IMR-90 (cell line): ENCODE data around the gene SNCA. TPM values are rescaled to one million over a fixed set of nuclear protein-coding genes. Genes with fewer than 3 reads are reported as not detected.

Experiments
- ATAC-seq: fragments of 200-7000 bp; cut with Tn5 transposase; 2 replicates; pipeline ENCODE4 v1.9.1; 2020; ENCODE audit warnings: low read depth, mild to moderate bottlenecking, moderate library complexity
- BruUV-seq: library from RNA; stranded (reverse); fragments of 400-500 nt; replicated peaks from 2 replicates; lab custom pipeline; 2021; lab: Mats Ljungman, UMichigan
- CTCF ChIA-PET: fragments of 300-600 bp; formaldehyde crosslinking; extraction: SDS; loops from one replicate; lab custom pipeline; 2021; ENCODE audit warnings: antibody characterized with exemption; lab: Yijun Ruan, JAX
- POLR2A ChIA-PET: fragments of 300-600 bp; sonication (Branson Sonifier 250); formaldehyde crosslinking; loops from one replicate; lab custom pipeline; 2022; ENCODE audit warnings: antibody characterized with exemption; ENCODE audit not compliant: unreplicated experiment; lab: Charles Lee
- DNase-seq: peaks from one replicate; pipeline ENCODE4 v3.0.0; 2013
- H2AFZ ChIP-seq: replicated peaks from 2 replicates; pipeline ENCODE3; 2013; ENCODE audit warnings: low read length, mild to moderate bottlenecking; ENCODE audit not compliant: poor library complexity
- H2AK5ac ChIP-seq: 2 replicates; pipeline ENCODE4 v1.6.1; 2013; ENCODE audit warnings: low read depth, low read length, inconsistent platforms
- H2AK9ac ChIP-seq: replicated peaks from 2 replicates; pipeline ENCODE3; 2013; ENCODE audit warnings: mild to moderate bottlenecking, low read depth, low read length, moderate library complexity; ENCODE audit not compliant: poor library complexity
- H2BK120ac ChIP-seq: 2 replicates; pipeline ENCODE4 v1.6.1; 2013; ENCODE audit warnings: low read depth, low read length, inconsistent platforms
- H2BK15ac ChIP-seq: 3 replicates; pipeline ENCODE4 v1.6.1; 2013; ENCODE audit warnings: low read depth, low read length, inconsistent platforms
- H2BK20ac ChIP-seq: 2 replicates; pipeline ENCODE4 v1.6.1; 2013; ENCODE audit warnings: low read depth, mild to moderate bottlenecking, inconsistent platforms, low read length, moderate library complexity
- H2BK5ac ChIP-seq: 2 replicates; pipeline ENCODE4 v1.6.1; 2013; ENCODE audit warnings: mild to moderate bottlenecking, low read depth, low read length, inconsistent platforms; ENCODE audit not compliant: poor library complexity, severe bottlenecking
- H3K14ac ChIP-seq: replicated peaks from 2 replicates; pipeline ENCODE4 v1.6.1; 2013; ENCODE audit warnings: low read depth, low read length, inconsistent platforms
- H3K18ac ChIP-seq: 2 replicates; pipeline ENCODE4 v1.6.1; 2013; ENCODE audit warnings: low read depth, low read length, control low read depth
- H3K23ac ChIP-seq: 2 replicates; pipeline ENCODE4 v1.6.1; 2013; ENCODE audit warnings: low read depth, low read length, inconsistent platforms
- H3K27ac ChIP-seq: 2 replicates; pipeline ENCODE4 v1.5.1; 2013; ENCODE audit warnings: mild to moderate bottlenecking, control low read depth, low read length; ENCODE audit not compliant: insufficient read depth
- H3K27me3 ChIP-seq: 2 replicates; pipeline ENCODE4 v1.6.1; 2013; ENCODE audit warnings: low read length; ENCODE audit not compliant: control insufficient read depth, insufficient read depth
- H3K36me3 ChIP-seq: 2 replicates; pipeline ENCODE4 v1.6.1; 2013; ENCODE audit warnings: low read length, mixed read lengths; ENCODE audit not compliant: control insufficient read depth, insufficient read depth
- H3K4ac ChIP-seq: 2 replicates; pipeline ENCODE4 v1.6.1; 2013; ENCODE audit warnings: low read depth, low read length, inconsistent platforms
- H3K4me1 ChIP-seq: 2 replicates; pipeline ENCODE4 v1.6.1; 2013; ENCODE audit warnings: low read length, mixed read lengths; ENCODE audit not compliant: control insufficient read depth, insufficient read depth
- H3K4me2 ChIP-seq: 2 replicates; pipeline ENCODE4 v1.6.1; 2013; ENCODE audit warnings: low read depth, mild to moderate bottlenecking, control low read depth, low read length, moderate library complexity
- H3K4me3 ChIP-seq: 2 replicates; pipeline ENCODE4 v1.5.1; 2013; ENCODE audit warnings: low read depth, mild to moderate bottlenecking, control low read depth, low read length, moderate library complexity; ENCODE audit not compliant: insufficient read depth
- H3K56ac ChIP-seq: 2 replicates; pipeline ENCODE4 v1.6.1; 2013; ENCODE audit warnings: low read length, inconsistent platforms; ENCODE audit not compliant: insufficient read depth; ENCODE audit errors: extremely low read depth
- H3K79me1 ChIP-seq, 2 experiments: 2 replicates each; pipeline ENCODE4 v1.6.1; 2013; ENCODE audit warnings: low read length in 2 of 2, inconsistent platforms in 1 of 2, low read depth in 1 of 2
- H3K9ac ChIP-seq: 2 replicates; pipeline ENCODE4 v1.6.1; 2013; ENCODE audit warnings: low read depth, low read length, control low read depth
- H3K9me1 ChIP-seq: 2 replicates; pipeline ENCODE4 v1.6.1; 2013; ENCODE audit warnings: low read length, inconsistent platforms; ENCODE audit not compliant: insufficient read depth
- H3K9me3 ChIP-seq: 2 replicates; pipeline ENCODE4 v1.6.1; 2013; ENCODE audit warnings: low read length; ENCODE audit not compliant: control insufficient read depth, insufficient read depth
- H4K20me1 ChIP-seq: 2 replicates; pipeline ENCODE4 v1.6.1; 2013; ENCODE audit warnings: low read length, inconsistent platforms; ENCODE audit not compliant: insufficient read depth
- H4K5ac ChIP-seq: 2 replicates; pipeline ENCODE4 v1.6.1; 2013; ENCODE audit warnings: mild to moderate bottlenecking, low read depth, low read length, control low read depth
- H4K8ac ChIP-seq, 2 experiments: 2 replicates each; pipeline ENCODE4 v1.6.1; 2013; ENCODE audit warnings: low read depth in 2 of 2, low read length in 2 of 2, control low read depth in 1 of 2, inconsistent platforms in 1 of 2
- H4K91ac ChIP-seq: 2 replicates; pipeline ENCODE4 v1.6.1; 2013; ENCODE audit warnings: low read depth, low read length, inconsistent platforms; ENCODE audit not compliant: insufficient read depth
- CEBPB ChIP-seq: IDR thresholded peaks from 2 replicates; pipeline ENCODE4 v1.6.1; 2012; ENCODE audit warnings: low read depth, low read length, improper control_type of control experiment
- FOS ChIP-seq: fragments of 150-350 bp; IDR thresholded peaks from 2 replicates; pipeline ENCODE4 v1.6.1; 2016; ENCODE audit warnings: low read depth, low read length
- MAZ ChIP-seq: IDR thresholded peaks from 2 replicates; pipeline ENCODE4 v1.6.1; 2012; ENCODE audit warnings: low read depth, mild to moderate bottlenecking, low read length, improper control_type of control experiment, moderate library complexity, borderline replicate concordance
- MXI1 ChIP-seq: IDR thresholded peaks from 2 replicates; pipeline ENCODE4 v1.6.1; 2012; ENCODE audit warnings: low read depth, mild to moderate bottlenecking, low read length, moderate library complexity, borderline replicate concordance
- RAD21 ChIP-seq: IDR thresholded peaks from 2 replicates; pipeline ENCODE4 v1.6.1; 2012; ENCODE audit warnings: low read length, improper control_type of control experiment
- RCOR1 ChIP-seq: IDR thresholded peaks from 2 replicates; pipeline ENCODE4 v1.6.1; 2012; ENCODE audit warnings: mild to moderate bottlenecking, low read length, improper control_type of control experiment; ENCODE audit not compliant: insufficient replicate concordance
- RFX5 ChIP-seq: IDR thresholded peaks from 2 replicates; pipeline ENCODE4 v1.8.0; 2012; ENCODE audit warnings: low read depth, mild to moderate bottlenecking, low read length, moderate library complexity
- WGBS, 2 experiments: methylation state at CpG; one replicate each; pipeline versions ENCODE4 v1.1.5 to v1.1.7; 2013; ENCODE audit warnings: missing lambda C conversion rate in 2 of 2; ENCODE audit not compliant: insufficient read length in 1 of 2; ENCODE audit errors: extremely low coverage in 2 of 2; 5-methylcytosine and 5-hydroxymethylcytosine counted together
- dilution Hi-C: fragments of 300-500 bp; cut with HindIII; formaldehyde crosslinking; loops from one replicate; pipeline ENCODE4 v1.14.3; 2018; ENCODE audit warnings: low sequenced_read_pairs; ENCODE audit not compliant: unreplicated experiment
- in situ Hi-C: fragments of 300-500 bp; cut with MboI; formaldehyde crosslinking; loops from 3 replicates; pipeline ENCODE4 v1.14.3; 2019; ENCODE audit warnings: low sequenced_read_pairs, inconsistent platforms, mixed read lengths
- intact Hi-C: fragments of 100-400 bp; cut with micrococcal nuclease; formaldehyde crosslinking; loops from 2 replicates; pipeline ENCODE4 v1.10.0; 2022
- polyA plus RNA-seq, 3 experiments: library from polyadenylated mRNA; depleted of rRNA; stranded (reverse); fragments of >200 nt; gene quantifications; 2 replicates each; pipeline ENCODE4 v1.2.3, GENCODE V29; 2012; ENCODE audit warnings: low replicate concordance in 1 of 3
- total RNA-seq: library from RNA; depleted of rRNA; stranded (reverse); fragments of >200 nt; gene quantifications from 2 replicates; pipeline ENCODE4 v1.2.3, GENCODE V29; 2012
- TF ChIP-seq, protein P1 (sequence below): fragments of 150-350 bp; IDR thresholded peaks from 2 replicates; pipeline ENCODE4 v1.6.1; 2017; ENCODE audit warnings: mild to moderate bottlenecking, antibody characterized with exemption, low read length, low read depth
- TF ChIP-seq, protein P2 (sequence below): conservative IDR thresholded peaks from 2 replicates; pipeline ENCODE4 v1.5.1; 2012; ENCODE audit warnings: mild to moderate bottlenecking, low read depth, low read length, improper control_type of control experiment

The SNCA gene
- total and polyA plus RNA-seq, 2 of the 4 experiments (the other 2 are of a cell fraction), result 0.36 to 0.46 TPM

DNA sequence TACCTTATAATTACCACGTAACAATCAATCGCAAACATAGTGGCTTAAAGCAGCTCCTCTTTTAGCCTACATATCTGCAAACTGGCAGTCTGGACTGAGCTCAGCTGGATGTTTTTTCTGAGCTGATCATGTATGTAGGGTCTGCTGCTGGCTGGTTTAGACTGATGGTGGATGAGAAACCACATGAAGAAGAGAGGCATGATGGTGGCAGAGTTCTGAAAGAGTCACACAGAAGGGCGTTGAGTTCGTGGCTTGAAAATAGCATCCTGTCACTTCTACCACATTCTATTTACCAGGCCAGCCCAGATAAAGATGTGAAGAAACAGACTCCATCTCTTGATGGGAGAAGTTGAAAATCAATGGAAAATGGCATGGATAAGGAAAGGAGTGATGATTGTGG lies 151.3 kb downstream of the SNCA start:
- intact Hi-C loops (loop anchor here (10.0 kb wide), 1 partner anchor 1731 kb away; no protein-coding TSS in a partner anchor), in situ Hi-C loops (no loop called here), dilution Hi-C loops (no loop called here)
- no peak overlapping the region for H2AFZ ChIP-seq
- H4K5ac ChIP-seq, result no peak overlapping the region
- H3K9ac ChIP-seq, result no peak overlapping the region
- H3K4me3 ChIP-seq, result no peak overlapping the region
- H2BK120ac ChIP-seq, result no peak overlapping the region
- H3K4ac ChIP-seq, result no peak overlapping the region
- no TSS peak for BruUV-seq
- H3K4me2 ChIP-seq, result no peak overlapping the region
- H3K27me3 ChIP-seq, result no peaks in the 10 kb centered on the region
- no peak for DNase-seq
- H2BK15ac ChIP-seq, result no peak overlapping the region
- no peaks in the 10 kb centered on the region for H3K79me1 ChIP-seq
- no peak overlapping the region for H3K14ac ChIP-seq
- POLR2A ChIA-PET, result no interaction called here
- no peak overlapping the region for H3K18ac ChIP-seq
- no peak overlapping the region for H4K91ac ChIP-seq
- H2AK9ac ChIP-seq, result no peak overlapping the region
- no CpG with 5 or more reads among the region's 4 CpGs for WGBS, 2 experiments
- H2AK5ac ChIP-seq, result no peak overlapping the region
- H4K8ac ChIP-seq, result no peak overlapping the region
- no peaks in the 10 kb centered on the region for H4K20me1 ChIP-seq
- no peak overlapping the region for H2BK20ac ChIP-seq
- no peaks in the 10 kb centered on the region for H3K36me3 ChIP-seq
- no peak overlapping the region for H3K23ac ChIP-seq
- H3K56ac ChIP-seq, result no peak overlapping the region
- H3K9me3 ChIP-seq, result no peaks in the 10 kb centered on the region
- no peak for ATAC-seq
- H3K4me1 ChIP-seq, result no peaks in the 10 kb centered on the region
- no peak overlapping the region for H2BK5ac ChIP-seq
- no peak for TF ChIP-seq FOS
- TF ChIP-seq, protein P1, sequence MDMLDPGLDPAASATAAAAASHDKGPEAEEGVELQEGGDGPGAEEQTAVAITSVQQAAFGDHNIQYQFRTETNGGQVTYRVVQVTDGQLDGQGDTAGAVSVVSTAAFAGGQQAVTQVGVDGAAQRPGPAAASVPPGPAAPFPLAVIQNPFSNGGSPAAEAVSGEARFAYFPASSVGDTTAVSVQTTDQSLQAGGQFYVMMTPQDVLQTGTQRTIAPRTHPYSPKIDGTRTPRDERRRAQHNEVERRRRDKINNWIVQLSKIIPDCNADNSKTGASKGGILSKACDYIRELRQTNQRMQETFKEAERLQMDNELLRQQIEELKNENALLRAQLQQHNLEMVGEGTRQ, result no peak
- no peak for TF ChIP-seq MXI1
- TF ChIP-seq, protein P2, sequence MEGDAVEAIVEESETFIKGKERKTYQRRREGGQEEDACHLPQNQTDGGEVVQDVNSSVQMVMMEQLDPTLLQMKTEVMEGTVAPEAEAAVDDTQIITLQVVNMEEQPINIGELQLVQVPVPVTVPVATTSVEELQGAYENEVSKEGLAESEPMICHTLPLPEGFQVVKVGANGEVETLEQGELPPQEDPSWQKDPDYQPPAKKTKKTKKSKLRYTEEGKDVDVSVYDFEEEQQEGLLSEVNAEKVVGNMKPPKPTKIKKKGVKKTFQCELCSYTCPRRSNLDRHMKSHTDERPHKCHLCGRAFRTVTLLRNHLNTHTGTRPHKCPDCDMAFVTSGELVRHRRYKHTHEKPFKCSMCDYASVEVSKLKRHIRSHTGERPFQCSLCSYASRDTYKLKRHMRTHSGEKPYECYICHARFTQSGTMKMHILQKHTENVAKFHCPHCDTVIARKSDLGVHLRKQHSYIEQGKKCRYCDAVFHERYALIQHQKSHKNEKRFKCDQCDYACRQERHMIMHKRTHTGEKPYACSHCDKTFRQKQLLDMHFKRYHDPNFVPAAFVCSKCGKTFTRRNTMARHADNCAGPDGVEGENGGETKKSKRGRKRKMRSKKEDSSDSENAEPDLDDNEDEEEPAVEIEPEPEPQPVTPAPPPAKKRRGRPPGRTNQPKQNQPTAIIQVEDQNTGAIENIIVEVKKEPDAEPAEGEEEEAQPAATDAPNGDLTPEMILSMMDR, result no peak
- TF ChIP-seq RFX5, result no peak
- no peak for TF ChIP-seq RAD21
- TF ChIP-seq MAZ, result no peak
- no peak for TF ChIP-seq CEBPB
- TF ChIP-seq RCOR1, result no peak
- CTCF ChIA-PET, result no interaction called here
- no peaks in the 10 kb centered on the region for H3K9me1 ChIP-seq
- no peak overlapping the region for H3K27ac ChIP-seq
